HG02885 (cell line): ENCODE data around the gene ACTC1.
"Not testable (repeated sequence)": the region's sequence is repeated elsewhere in the genome, so short reads cannot be mapped to it uniquely, and the experiment has no call there.

Experiments
- ATAC-seq: cut with Tn5 transposase; IDR thresholded peaks from one replicate; pipeline ENCODE4 v1.9.1; 2021; ENCODE audit warnings: mild to moderate bottlenecking; ENCODE audit not compliant: unreplicated experiment, poor library complexity

Gene ACTC1

DNA sequence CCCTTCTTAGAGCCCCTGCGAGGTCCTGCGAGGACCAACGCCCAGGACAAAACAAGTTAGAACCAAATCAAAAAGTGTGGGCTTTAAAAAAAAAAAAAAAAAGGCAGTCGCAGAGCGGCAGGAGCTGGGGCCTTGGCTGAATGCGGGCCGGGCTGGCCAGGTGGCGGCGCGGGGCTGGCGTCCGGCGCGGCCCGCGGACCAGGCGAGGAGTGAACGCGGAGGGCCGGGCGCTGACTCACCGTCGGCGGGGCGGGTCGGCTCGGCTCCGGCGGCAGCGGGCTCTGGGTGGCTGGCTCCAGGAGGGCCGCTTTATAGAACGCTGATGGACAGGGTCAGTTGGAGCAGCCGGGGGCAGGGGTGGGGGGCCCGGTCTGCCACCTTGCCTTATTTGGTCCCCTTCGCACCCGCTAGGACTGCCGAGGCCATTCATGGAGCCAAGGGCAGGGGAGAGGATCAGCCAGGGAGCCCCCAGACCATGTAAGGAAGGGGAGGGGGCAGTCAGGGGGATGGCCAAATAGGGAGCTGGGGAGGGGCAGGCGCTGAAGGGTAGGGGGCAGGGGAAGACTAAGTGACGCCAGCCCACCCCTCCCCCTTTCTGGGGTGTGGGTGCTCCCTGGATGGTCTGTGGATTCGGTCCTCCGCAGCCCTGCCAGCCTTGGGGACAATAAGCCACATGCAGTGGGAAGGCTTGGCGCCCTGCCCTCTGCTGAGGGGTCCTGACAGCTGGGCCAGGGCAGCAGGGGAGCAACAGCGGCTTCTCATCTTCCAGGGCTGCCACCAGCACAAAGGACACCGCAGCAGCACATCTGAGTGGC is at the start of gene ACTC1:
TSS of gene ACTC1 (minus strand) at position 283 of the 815 bp plus-strand sequence. CDS start 741 bp downstream, outside the sequence.
- no peak for ATAC-seq

DNA sequence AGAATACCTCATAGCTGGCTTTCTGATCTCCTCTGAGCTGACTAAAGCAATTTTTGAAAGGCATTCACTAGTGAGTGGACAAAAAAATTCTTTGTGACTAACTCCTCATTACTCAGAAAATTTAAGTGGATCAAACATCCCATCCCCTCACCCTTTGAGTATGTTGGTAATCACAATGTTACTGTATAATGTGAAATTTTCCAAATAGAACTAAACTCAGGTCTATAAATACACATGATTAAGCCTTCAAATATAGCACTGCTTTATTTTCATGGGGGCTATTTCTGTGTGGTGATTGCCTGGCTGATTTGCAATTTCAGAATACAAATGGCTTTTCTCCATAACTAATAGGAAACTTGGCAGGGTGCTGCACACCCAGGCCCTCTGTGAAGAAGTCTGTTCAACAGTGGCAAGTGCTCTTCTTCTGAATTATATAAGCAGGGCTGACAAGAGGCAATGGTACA is 45.9 kb upstream of the ACTC1 start:
- no peak for ATAC-seq

DNA sequence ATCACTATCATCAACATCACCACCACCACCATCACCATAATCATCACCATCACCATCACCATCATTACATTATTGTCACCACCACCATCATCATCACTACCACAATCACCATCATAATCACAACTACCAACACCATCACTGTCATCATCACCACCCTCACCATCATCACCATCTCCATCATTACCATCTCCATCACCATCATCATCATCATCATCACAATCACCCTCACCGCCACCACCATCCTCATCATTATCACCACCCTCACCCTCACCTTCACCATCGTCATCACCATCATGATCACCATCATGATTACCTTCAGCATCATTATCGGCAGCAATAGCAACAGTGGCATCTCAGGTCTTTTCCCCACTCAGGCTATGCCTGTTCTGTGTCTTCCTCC is 42.9 kb upstream of the ACTC1 start:
- no peak for ATAC-seq

DNA sequence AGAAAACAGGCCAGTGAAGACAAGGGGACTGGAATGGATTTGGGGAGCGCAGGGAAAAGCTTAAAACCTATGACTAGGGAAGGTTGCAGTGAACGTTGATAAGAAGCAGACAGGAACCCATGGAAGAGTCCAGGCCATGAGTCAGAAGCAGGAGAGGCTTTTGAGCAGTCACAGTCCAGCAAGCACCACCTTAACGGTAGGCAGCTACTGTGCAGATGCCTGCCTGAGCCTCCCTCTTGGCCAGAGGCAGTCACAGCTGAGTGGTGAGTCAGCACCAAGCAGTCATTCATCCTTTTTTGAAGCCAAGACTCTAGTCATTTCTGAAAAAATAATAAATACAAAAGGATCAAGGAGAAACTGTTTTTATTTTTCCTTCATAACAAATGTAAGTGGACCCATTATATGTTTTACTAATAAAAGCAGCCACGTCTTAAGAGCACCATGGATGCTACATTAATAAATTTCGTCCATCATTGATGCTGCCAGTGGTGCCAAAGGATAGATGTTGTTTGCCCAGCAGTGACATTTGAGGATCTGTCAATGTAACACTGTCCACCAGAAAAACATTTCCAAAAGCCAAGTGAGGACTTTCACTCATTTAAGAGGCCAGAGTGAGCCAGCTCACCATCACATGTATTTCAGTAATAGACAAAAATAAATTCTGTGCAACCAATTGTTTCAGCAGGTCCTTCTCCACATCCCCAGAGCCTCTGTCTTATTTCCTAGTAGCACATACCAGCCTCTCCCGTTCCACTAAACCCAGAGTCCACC is 42.1 kb upstream of the ACTC1 start:
- ATAC-seq = no peak

DNA sequence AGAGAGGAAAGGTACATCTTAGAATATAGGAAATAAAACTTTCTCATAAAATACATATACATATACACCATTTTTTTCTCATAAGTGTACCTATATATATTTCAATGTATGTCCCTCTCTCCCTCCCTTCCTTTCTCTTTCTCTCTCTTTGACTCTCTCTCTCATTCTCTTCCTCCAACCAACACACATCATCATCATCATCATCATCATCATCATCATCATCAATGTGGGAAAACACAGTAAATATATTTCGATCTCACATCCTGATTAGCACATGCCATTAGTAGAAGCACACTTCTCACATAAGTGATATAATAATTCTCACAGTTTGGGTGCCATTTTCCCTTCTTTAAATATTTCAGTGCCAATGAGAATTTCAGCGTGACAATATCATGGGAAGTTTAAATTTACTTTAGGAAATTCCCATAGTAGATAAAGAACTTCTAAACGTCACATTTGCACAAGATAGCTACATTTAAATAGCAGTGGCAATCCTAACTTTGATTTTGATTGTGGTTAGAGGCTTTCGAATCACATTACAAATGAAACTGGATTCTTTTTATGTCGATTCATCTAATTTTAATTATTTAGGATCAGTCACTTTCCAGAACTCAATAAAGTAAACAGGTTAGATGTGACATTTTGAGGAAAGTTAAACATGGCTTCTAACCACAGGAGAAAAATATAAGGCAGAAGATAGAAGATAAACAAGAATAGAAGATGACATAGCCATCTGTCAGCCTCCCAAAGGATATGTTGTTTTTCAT is 33.0 kb upstream of the ACTC1 start:
- ATAC-seq = no peak

DNA sequence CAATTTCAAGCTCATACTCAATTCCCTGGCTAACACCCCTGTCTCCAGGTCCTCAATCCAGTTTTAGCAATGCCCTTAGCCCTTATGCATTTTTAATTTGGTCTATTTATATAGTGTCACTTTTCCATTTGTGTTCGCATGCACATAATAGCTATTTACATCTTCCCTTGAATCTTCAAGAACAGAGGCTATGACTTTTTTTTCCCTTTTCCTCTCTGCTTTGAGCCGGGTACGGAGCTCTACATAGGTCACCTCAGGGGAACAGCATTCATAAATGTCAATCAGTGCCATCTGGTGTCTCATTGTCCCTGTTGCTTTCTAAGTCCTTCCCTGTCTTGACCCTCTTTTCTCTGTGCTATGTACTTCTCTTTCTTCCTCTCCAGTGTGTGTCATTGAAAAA is 26.5 kb upstream of the ACTC1 start:
- no peak for ATAC-seq

DNA sequence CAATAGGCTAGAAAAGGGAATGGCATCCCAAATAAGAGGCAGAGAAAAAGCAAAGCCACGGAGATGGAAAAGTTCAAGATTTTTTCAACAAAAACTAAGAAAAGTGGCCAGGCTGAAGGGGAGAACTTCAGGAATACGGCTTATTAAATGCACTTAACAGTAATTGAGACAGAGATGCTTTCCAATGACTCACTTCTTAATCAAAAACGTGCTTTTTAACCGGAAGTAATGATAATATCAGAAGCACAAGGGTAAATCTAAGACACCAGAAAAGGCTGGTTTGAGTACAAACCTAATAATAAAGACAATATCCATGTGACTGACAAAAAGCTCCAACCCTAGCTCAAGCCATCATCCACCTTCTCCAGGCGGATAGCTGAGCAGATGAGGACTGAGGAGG is 24.8 kb upstream of the ACTC1 start:
- no peak for ATAC-seq

DNA sequence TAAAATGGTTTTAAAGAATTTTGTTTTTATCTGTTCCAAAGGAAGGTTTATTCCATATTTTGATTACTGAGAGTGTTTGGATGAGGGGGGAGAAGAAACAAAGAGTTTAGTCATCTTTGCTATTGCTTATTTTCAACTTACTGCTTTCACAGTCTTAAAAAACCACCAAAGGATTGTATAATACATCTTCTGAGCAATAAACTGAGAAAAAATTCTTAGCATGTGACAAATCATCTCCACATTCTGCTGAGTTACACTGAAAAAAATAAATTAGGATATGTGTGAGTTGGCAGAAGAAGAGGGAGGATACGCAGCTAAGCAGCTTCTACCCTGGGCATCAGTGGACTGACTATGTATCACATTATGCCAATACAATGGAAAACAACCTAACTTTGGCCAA is 23.2 kb upstream of the ACTC1 start:
- ATAC-seq = no peak

DNA sequence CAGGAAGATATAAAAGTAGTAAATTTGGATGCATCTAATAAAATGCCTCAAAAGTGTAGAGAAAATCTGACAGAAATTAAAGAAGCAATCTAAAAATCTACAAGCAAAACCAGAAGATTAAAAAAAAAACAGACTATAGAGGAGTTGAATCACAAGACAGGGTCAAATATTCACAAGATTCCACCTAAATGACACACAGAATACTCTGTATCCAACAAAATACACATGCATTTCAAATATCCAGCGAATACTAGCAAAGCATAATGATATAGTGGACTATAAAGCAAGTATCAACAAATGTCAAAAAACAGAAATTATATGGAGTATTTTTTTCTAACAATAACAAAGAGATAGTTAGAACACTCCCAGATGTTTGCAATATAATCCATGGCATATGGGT is 20.5 kb upstream of the ACTC1 start:
- no peak for ATAC-seq

DNA sequence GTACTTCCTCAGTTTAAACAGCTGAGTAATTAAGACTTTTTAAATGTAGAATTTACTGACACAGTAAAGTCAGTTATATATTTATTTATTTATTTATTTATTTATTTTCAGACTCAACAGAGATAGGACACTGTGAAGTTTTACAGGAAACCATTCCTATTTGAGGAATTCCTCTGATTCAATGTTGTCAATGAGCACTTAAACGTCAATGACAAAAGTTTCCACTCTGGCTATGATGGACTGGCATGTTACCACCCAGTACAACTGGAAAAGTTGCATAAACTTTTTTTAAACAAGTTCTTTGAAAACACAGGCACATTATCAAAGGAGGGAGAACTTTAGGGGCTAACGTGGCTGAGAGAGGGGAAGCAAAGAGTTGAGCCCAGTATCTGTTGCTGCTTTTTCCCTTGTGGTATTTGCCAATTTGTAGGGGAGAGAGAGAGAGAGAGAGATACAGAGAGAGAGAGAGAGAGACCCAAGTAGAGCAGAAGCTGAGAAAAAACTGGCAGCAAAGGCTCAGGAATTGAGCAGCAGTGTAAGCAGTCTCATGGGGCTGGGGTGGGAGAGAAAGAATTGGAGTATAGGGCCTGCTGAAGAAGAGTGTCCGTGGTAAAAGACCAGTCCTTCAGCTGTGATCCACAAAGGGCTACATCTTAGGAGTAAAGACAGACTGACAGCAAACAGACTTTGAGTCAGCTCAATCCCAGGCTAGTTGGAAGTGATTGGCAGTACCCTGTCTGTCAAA is 18.3 kb upstream of the ACTC1 start:
- ATAC-seq = no peak

DNA sequence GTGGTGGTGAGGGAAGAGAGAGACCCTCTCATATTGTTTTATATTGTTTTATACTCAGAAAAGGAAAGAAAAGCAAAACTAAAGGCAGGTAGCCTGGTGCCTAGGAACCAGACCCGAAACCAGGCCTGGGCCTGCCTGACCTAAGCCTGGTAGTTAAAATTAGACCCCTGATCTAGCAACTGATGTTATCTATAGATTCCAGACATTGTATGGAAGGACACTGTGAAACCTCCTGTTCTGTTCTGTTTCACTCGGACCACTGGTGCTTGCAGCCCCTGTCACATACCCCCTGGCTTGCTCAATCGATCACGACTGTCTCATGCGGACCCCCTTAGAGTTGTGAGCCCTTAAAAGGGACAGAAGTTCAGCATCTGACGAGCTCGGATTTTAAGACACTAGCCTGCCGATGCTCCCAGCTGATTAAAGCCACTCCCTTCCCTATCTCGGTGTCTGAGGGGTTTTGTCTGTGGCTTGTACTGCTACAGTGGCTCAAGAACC is 17.6 kb upstream of the ACTC1 start:
- ATAC-seq = not testable (repeated sequence)

DNA sequence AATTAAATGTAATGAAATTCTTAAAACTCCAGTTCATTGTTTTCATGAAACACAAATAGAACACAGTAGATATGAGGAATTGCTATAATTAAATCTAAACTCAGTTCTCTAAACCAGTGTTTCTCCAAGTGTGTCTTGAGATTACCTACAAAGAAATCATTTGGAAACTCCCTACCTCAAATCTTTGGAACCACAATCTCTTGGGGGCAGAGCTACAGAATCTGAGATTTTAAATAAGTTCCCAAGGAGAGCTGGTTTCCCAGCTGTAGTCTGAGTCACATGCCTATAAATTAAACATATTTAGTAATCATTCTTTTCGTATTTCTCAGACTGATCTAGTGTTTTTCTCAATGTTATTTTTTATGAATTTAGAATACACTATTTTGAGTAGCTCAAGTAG is 17.0 kb upstream of the ACTC1 start:
- ATAC-seq = no peak

DNA sequence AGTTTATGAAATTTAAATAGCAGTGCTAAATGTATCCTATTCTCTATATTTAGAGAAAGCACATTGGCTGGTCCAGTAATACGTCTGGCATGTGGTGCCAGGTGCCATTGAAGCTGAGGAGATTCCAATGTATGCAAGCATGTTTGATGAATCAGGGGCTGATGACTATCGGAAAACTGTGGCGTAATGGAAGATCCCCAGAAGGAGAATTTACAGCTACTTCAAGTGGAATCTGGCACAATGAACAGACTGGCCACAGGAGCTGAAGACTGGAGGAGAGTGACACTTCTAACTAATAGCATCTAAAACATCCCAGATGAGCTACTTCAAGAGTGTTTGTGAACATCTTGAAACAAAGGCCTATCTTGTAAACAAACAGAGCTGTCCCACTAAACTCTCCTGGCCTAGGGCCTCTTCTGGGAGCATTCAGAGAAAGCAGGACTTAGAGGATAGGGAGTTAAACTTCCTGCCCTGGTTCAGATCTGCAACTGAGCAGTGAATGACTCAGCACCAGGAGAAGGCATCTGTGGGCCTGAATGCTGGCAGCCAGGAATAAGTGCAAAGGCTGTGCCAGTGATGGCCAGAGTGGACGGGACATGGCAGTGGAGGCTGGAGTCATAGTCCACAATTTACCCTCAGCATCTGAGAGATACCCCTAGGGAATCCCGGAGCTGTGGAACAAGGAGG is 15.2 kb upstream of the ACTC1 start:
- no peak for ATAC-seq

DNA sequence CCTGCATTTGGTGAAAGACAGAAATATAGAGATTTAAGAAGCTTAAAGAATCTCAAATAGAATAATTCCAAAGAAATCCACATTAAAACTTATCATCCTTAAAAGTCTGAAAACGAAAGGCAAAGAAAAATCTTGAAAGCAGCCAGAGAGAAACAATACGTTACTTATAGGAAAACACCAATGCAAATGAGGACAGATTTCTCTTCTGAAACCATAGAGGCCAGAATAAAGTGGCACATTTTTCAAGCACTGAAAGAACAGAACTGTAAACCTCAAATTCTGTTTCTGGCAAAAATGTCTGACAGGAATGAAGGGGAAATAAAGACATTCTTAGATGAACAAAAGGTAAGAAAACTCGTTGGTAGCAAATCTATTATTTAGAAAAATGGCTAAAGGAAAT is 13.8 kb upstream of the ACTC1 start:
- no peak for ATAC-seq

DNA sequence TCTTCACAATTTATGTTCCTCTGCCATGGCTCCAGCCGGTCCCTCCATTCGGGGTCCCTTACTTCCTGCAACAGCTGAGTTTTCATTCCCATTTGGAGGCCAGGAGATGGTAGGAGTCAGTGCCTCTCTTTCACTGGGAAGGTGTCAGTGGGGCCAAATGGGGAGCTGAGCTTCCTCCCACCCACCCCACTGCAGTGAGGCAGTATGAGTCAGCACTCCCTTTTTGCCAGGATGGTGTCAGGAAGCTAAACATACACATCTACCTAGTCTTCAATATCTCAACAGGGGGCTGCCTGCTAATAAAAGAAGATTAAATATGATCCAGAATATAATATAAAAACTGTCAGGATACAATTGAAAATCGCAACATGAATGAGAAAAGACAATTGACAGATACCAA is 12.7 kb upstream of the ACTC1 start:
- ATAC-seq = no peak

DNA sequence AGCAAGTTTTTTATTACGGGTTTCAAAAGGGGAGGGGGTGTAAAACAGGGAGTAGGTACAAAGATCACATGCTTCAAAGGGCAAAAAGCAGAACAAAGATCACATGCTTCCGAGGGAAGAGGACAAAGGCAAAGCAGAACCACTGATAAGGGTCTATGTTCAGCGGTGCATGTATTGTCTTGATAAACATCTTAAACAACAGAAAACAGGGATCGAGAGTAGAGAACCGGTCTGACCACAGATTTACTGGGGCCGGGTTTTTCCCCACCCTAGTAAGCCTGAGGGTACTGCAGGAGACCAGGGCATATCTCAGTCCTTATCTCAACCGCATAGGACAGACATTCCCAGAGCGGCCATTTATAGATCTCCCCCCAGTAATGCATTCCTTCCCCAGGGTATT is 11.9 kb upstream of the ACTC1 start:
- ATAC-seq = not testable (repeated sequence)

DNA sequence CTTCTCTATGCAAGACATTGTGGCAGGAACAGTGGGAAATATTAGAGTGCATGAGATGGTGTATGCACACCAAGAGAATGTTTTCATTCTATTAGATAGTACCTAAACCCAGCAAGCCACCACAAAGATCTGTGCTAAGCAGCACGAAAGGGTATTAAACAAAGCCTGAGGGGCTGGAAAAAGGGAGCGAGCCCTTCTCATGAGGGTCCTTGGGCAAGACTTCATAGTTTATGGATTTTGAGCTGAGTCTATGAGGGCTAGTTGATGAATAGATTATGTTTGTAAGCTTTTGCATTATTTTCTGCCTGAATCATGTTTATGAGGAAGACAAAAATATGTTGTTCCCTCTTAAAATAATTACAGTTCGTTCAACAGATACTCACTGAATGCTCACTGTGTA is 9.4 kb upstream of the ACTC1 start:
- ATAC-seq = no peak

DNA sequence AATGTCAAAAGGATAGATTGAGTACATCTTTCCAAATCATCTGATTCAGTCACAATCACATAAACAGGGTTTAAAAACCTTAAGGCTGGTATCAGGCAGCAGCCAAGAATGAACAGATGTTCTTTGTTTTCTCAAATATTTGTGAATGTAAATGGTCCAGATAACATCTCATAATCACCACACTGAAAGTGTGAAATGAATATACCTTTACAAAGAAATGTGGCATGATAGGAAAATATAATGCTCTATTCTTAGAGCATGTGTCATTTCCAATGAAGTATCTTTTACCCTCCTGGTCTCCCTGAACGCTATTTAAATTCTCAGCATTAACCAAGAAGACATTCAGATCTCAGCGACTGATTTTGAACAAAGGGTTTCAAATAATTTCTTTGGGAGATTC is 8.8 kb upstream of the ACTC1 start:
- ATAC-seq = no peak
